Activated T-helper 2 cell treated with anti-CD3 and anti-CD28 coated beads, Interferon-gamma antibody, Interleukin-2, Interleukin-4, amounts not matched to agents 10 μg/mL and 5 μg/mL and 100 μg/mL, durations not matched to agents 14 hours and 24 hours and 36 hours (primary cell): Measurements from ENCODE around the gene CPLANE2. TPM values are rescaled to one million over a fixed set of nuclear protein-coding genes. Genes with fewer than 3 reads are reported as not detected.
"Not testable (repeated sequence)": the region's sequence is repeated elsewhere in the genome, so short reads cannot be mapped to it uniquely, and the experiment has no call there.

Source experiments
- DNase-seq: peaks from one replicate; pipeline ENCODE4 v3.0.0; 2021; ENCODE audit warnings: low spot score
- H3K27ac Mint-ChIP-seq: one replicate; pipeline ENCODE4 v1.8.0; 2021; ENCODE audit warnings: mixed read lengths
- H3K27me3 Mint-ChIP-seq: one replicate; pipeline ENCODE4 v1.8.0; 2021; ENCODE audit warnings: low read depth, mixed read lengths
- H3K36me3 Mint-ChIP-seq: one replicate; pipeline ENCODE4 v1.8.0; 2021; ENCODE audit warnings: low read depth, mixed read lengths
- H3K4me1 Mint-ChIP-seq: one replicate; pipeline ENCODE4 v1.8.0; 2021; ENCODE audit warnings: low read depth, mixed read lengths
- H3K4me3 Mint-ChIP-seq: one replicate; pipeline ENCODE4 v1.8.0; 2021; ENCODE audit warnings: low read depth, mild to moderate bottlenecking, moderate library complexity, mixed read lengths
- H3K9me3 Mint-ChIP-seq: one replicate; pipeline ENCODE4 v1.8.0; 2021; ENCODE audit warnings: mixed read lengths
- intact Hi-C: fragments of 100-400 bp; cut with micrococcal nuclease; formaldehyde crosslinking; loops from one replicate; pipeline ENCODE4 v1.15.1; 2023
- total RNA-seq: library from RNA; stranded (reverse); gene quantifications from 2 replicates; pipeline ENCODE4 v1.2.3, GENCODE V29; 2022

CPLANE2 gene
- total RNA-seq, 1 donor from 2014 or later, result 3.2 TPM

GRCh38 chr1:16233431-16233830, 3.6 kb downstream of the CPLANE2 start:
- no peak for DNase-seq
- Mint-ChIP-seq H3K9me3 (no peaks in the 10 kb centered on the region), H3K36me3 (no peaks in the 10 kb centered on the region), H3K27me3 (peaks cover 5% of the 10 kb centered on the region), H3K4me3 (no peak overlapping the region), H3K27ac (no peak overlapping the region), H3K4me1 (peaks cover 18% of the 10 kb centered on the region)
- intact Hi-C loops, result no loop called here

- Mint-ChIP-seq H3K4me1 (peaks cover 11% of the 10 kb centered on the region), H3K9me3 (no peaks in the 10 kb centered on the region), H3K27ac (no peak overlapping the region), H3K27me3 (peaks cover 16% of the 10 kb centered on the region), H3K4me3 (no peak overlapping the region), H3K36me3 (no peaks in the 10 kb centered on the region)
- intact Hi-C loops, result no loop called here
- no peak for DNase-seq
Observed at GRCh38 chr1:16232316-16232710, 4.7 kb downstream of the CPLANE2 start.

- Mint-ChIP-seq H3K4me3 (no peak overlapping the region), H3K4me1 (peaks cover 8% of the 10 kb centered on the region), H3K9me3 (no peaks in the 10 kb centered on the region), H3K27me3 (peaks cover 20% of the 10 kb centered on the region), H3K27ac (no peak overlapping the region), H3K36me3 (no peaks in the 10 kb centered on the region)
- no peak for DNase-seq
- intact Hi-C loops, result no loop called here
Observed at GRCh38 chr1:16231331-16232315, 5.4 kb downstream of the CPLANE2 start.

DNA sequence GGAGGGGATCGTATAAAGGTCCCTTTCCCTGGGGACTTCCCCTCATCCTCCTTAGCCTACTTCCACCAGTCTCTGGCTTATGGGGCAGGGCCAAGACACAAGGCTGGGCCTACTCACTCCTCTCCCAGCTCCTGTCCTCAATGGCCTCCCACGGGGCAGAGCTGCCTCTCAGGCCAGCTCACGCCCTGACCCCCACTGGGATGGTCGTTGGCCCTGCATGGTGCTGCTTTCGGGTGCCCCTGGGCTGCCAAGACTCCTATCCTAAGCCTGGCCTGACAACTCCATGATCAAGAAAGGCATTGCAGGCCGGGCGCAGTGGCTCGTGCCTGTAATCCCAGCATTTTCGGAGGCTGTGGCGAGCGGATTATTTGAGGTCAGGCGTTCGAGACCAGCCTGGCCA, 6.2 kb downstream of the CPLANE2 start:
- Mint-ChIP-seq H3K27ac (no peak overlapping the region), H3K36me3 (peaks cover 4% of the 10 kb centered on the region), H3K4me1 (peaks cover 2% of the 10 kb centered on the region), H3K4me3 (no peak overlapping the region), H3K9me3 (no peaks in the 10 kb centered on the region), H3K27me3 (peaks cover 28% of the 10 kb centered on the region)
- intact Hi-C loops, result no loop called here
- DNase-seq, result no peak

DNA sequence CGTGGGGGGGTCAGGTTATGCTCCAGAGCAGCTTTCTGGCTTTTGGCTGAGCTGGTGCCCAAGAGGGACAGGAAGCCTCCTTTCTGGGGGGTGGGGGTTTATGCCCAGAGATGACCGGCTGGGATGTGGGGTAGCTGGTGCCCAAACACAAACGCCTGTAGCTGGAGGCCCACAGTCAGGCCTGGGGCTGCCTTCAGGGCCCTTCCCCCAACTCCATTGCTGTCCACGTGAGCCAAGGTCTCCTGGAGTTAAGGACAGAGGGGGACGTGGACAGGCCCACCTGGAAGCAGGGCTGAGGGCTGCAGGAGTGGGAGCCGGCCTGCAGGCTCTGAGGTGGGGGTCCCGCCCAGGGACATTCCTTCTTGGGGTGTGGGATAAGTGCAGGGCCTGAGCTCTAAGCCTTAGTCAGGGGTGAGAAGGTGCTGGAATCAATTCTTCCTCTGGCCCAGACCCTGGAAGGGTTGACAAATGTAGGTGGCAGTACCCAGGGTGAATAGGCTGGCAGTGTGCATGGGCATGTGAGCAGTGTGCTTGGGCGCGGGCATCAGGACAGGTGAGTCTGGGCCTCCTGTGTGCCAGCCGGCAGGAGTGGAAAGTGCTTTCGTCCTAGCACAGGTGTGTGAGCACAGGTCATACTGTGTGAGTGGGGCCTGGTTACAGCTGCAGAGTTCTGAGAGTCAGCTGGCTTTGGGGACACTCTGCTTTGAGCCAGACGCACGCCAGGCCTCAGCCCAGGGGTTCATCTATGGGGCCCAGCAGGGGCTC, 6.8 kb downstream of the CPLANE2 start:
- Mint-ChIP-seq H3K9me3 (no peaks in the 10 kb centered on the region), H3K4me1 (peaks cover under 1% of the 10 kb centered on the region), H3K4me3 (no peak overlapping the region), H3K36me3 (peaks cover 4% of the 10 kb centered on the region), H3K27me3 (peaks cover 28% of the 10 kb centered on the region), H3K27ac (no peak overlapping the region)
- no peak for DNase-seq
- intact Hi-C loops, result no loop called here

DNA sequence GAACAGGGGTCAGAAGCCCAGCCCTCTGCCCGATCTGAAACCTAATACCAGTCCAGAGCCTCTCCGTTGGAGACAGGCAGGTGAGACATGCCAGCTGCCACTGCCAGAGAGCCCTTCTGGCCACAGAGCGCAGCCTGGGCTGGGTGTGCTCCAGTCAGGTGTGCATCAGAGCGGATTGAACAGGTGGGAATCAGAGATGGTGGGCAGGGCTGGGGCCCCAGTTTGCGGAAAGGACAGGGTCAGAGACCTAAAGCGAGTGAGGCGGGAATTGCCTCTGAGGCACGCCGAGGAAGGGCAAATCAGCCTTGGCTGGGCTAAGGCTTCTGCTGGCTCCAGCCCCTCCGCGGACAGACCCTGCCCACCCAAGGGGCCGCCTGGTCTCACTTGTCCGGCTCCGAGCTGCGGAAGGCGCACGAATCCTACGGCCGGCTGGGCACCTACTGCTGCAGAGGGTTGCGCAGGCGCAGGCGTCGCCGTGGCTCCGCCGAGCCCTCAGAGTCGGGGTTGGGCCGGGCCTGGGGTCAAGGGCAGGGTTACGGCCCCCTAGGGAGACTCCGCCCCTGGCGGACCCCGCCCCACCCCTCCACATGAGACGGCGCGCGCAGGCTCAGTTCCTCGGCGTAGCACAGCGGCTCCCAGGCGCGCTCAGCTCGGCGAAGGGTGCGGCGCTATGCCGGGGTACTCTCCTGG, 10.3 kb downstream of the CPLANE2 start:
- Mint-ChIP-seq H3K27ac (no peak overlapping the region), H3K4me3 (no peak overlapping the region), H3K36me3 (peaks cover 4% of the 10 kb centered on the region), H3K9me3 (no peaks in the 10 kb centered on the region), H3K27me3 (peaks cover 36% of the 10 kb centered on the region), H3K4me1 (no peaks in the 10 kb centered on the region)
- DNase-seq, result no peak
- intact Hi-C loops, result no loop called here

DNA sequence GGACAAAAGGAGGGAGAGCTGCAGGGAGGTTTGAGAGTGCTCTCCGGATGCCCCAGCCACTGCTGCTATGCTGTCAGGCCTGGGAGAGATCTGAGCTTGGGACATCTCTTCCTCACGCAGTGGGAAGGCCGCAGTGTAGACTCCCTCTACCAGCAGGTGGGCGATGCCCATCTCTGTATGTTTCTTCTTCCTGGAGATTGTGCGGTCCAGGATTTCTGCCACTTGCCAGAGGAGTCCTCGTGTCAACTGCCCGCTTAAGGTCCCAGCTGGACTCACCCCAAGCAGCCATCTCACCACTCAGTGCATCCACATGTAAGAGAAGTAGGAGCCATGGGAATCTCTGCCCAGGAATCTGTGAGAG, 10.9 kb downstream of the CPLANE2 start:
- Mint-ChIP-seq H3K4me1 (no peaks in the 10 kb centered on the region), H3K27me3 (peaks cover 40% of the 10 kb centered on the region), H3K27ac (no peak overlapping the region), H3K36me3 (peaks cover 4% of the 10 kb centered on the region), H3K4me3 (no peak overlapping the region), H3K9me3 (no peaks in the 10 kb centered on the region)
- intact Hi-C loops, result no loop called here
- DNase-seq, result no peak

GRCh38 chr1:16224472-16224871, 12.5 kb downstream of the CPLANE2 start:
- peaks cover 4% of the 10 kb centered on the region for H3K36me3 Mint-ChIP-seq
- peaks cover 40% of the 10 kb centered on the region for H3K27me3 Mint-ChIP-seq
- no peaks in the 10 kb centered on the region for H3K9me3 Mint-ChIP-seq
- H3K27ac Mint-ChIP-seq, result no peak overlapping the region
- no peak overlapping the region for H3K4me3 Mint-ChIP-seq
- DNase-seq, result no peak
- peaks cover 7% of the 10 kb centered on the region for H3K4me1 Mint-ChIP-seq
- intact Hi-C loops, result no loop called here

DNA sequence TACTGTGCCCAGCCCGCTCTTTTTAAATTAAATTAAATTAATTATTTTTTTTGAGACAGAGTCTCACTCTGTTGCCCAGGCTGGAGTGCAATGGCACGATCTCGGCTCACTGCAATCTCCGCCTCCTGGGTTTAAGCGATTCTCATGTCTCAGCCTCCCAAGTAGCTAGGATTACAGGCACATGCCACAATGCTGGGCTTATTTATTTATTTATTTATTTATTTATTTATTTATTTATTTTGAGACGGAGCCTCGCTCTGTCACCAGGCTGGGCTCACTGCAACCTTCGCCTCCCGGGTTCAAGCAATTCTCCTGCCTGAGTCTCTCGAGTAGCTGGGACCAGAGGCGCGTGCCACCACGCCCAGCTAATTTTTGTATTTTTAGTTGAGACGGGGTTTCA, 14.3 kb downstream of the CPLANE2 start:
- H3K4me1 Mint-ChIP-seq, H3K4me3 Mint-ChIP-seq, intact Hi-C loops, DNase-seq, H3K27ac Mint-ChIP-seq, H3K36me3 Mint-ChIP-seq, H3K9me3 Mint-ChIP-seq: not testable (repeated sequence)
- H3K27me3 Mint-ChIP-seq, result peaks cover 28% of the 10 kb centered on the region

DNA sequence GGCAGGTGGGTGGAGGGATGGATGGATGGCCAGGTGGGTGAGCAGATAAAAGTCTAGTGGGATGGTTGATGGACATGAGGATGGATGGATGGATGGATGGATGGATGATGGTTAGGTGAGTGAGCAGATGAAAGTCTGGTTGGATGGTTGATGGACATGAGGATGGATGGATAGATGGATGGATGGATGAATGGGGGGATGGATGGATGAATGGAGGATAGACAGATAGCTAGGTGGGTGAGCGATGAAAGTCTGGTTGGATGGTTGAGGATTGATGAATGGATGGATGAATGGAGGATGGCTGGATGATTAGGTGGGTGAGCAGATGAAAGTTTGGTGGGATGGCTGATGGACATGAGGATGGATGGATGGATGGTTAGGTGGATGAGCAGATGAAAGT, 15.5 kb downstream of the CPLANE2 start:
- peaks cover 18% of the 10 kb centered on the region for H3K27me3 Mint-ChIP-seq
- DNase-seq, result no peak
- H3K4me1 Mint-ChIP-seq, result peaks cover 9% of the 10 kb centered on the region
- peaks cover 4% of the 10 kb centered on the region for H3K36me3 Mint-ChIP-seq
- intact Hi-C loops, result no loop called here
- H3K27ac Mint-ChIP-seq, result no peak overlapping the region
- H3K4me3 Mint-ChIP-seq, result no peak overlapping the region
- H3K9me3 Mint-ChIP-seq, result no peaks in the 10 kb centered on the region

- H3K4me3 Mint-ChIP-seq, result no peak overlapping the region
- H3K9me3 Mint-ChIP-seq, result no peaks in the 10 kb centered on the region
- no peaks in the 10 kb centered on the region for H3K36me3 Mint-ChIP-seq
- peaks cover 14% of the 10 kb centered on the region for H3K4me1 Mint-ChIP-seq
- H3K27ac Mint-ChIP-seq, result no peak overlapping the region
- intact Hi-C loops, result no loop called here
- DNase-seq, result no peak
- H3K27me3 Mint-ChIP-seq, result peaks cover 11% of the 10 kb centered on the region
Observed at GRCh38 chr1:16219968-16220500, 16.9 kb downstream of the CPLANE2 start.

GRCh38 chr1:16218674-16219071, 18.3 kb downstream of the CPLANE2 start:
- intact Hi-C loops, result no loop called here
- no peak overlapping the region for H3K4me3 Mint-ChIP-seq

More at GRCh38 chr1:16218674-16219071, 18.3 kb downstream of the CPLANE2 start:
- Mint-ChIP-seq H3K36me3 (no peaks in the 10 kb centered on the region), H3K9me3 (no peaks in the 10 kb centered on the region), H3K27me3 (peaks cover 8% of the 10 kb centered on the region), H3K4me1 (peaks cover 14% of the 10 kb centered on the region), H3K27ac (no peak overlapping the region)
- DNase-seq, result no peak
